VCaP (cell line): ENCODE results near the gene RBBP7.

Source experiments
- H3K27ac ChIP-seq: fragments of 450-650 bp; 2 replicates; pipeline ENCODE4 v1.5.1; 2017
- CTCF ChIP-seq: fragments of 450-650 bp; conservative IDR thresholded peaks from 2 replicates; pipeline ENCODE4 v1.5.1; 2017; ENCODE audit warnings: mild to moderate bottlenecking, moderate library complexity

Gene RBBP7

DNA sequence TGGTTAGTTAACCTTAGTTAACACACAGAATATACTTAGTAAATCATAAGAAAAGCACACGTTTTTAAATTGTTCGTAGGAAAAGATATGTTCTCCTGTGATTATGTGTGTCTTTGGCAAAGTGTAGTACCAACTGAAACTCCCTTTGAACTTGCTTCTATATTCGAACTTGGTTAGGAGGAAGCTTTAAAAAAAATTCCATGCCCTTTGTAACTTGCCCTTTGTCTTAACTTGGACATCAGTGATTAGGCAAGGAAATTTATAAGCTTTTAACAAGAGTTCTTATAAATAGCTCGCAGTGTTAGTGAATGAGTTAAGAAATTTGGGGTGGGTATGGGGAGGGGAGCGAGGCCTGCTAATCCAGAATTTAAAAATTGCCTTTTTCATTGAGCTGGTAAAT, 50.5 kb downstream of the RBBP7 start:
- TF ChIP-seq CTCF, result no peak
- peak overlapping the region; percentile 48 for H3K27ac ChIP-seq

GRCh38 chrX:16814597-16814996, 55.6 kb downstream of the RBBP7 start:
- H3K27ac ChIP-seq, result no peak overlapping the region
- TF ChIP-seq CTCF, result no peak

DNA sequence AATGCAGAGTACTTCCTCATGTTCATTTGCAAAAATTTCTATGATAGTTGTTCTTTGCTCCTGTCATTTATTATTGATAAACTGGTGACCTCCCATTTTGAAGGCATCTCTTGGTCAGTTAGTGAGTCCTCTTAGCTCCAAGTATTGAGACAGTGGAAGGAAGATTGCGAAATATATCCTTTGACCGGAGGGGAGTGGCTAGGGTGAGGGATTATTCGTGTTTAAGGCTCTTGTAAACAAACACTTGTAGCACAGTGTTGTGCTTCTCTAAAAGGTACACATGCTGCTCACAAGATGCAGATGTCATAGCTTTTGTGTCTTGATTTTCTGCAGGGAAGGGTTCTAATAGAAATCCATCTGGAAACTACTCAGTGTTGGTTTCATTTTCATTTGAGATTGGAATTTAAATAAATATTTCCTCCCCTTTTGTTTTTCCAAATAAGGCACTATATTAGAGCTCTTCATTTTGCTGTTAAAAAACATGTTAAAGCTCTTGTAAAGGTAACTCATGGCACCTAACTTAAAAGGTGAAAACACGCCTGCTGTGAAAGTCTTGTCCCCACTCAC, 62.1 kb downstream of the RBBP7 start:
- no peak for TF ChIP-seq CTCF
- H3K27ac ChIP-seq, result no peak overlapping the region

DNA sequence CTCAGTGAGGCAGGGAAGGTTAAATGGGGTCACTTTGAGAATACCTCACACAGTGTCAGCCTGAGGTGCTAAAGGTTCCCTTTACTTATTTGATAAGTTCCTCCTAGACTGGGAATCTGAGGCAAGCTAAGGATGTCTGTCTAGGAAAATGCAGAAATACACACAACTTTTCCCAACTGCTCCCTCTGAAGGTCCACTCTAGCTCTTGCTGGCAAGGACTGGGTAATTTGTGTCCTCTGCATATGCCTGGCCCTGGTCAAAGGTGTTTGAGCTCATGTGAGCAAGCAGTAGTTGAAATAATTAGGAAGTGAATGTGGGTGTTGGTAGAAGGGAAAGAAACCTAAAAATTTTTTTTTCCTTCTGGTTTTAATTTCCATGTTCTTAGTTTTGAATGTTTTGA, 62.6 kb downstream of the RBBP7 start:
- no peak overlapping the region for H3K27ac ChIP-seq
- peak; percentile 52; the same call in 1 of the 2 replicates for TF ChIP-seq CTCF

- no peak overlapping the region for H3K27ac ChIP-seq
- TF ChIP-seq CTCF, result no peak
These were observed 65.2 kb downstream of the RBBP7 start for GRCh38 chrX:16804923-16805464.

GRCh38 chrX:16797841-16798240, 72.3 kb downstream of the RBBP7 start:
- no peak overlapping the region for H3K27ac ChIP-seq
- TF ChIP-seq CTCF, result no peak

DNA sequence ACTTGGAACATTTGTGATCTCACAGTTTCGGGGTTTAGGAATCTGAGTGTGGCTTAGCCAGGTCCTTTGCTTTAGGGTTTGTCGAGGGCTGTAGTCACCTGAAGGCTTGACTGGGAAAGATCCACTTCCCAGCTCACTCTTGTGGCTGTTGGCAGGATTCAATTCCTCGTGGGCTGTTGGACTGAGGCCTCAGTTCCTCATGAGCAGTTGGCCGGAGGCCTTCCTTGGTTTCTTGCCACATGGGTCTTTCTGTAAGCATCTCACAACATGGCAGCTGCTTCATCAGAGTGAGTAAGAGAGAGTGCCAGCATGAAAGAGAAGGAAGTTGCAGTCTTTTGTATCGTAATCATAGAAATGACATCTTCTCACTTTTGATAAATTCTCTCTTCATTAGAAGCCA, 72.8 kb downstream of the RBBP7 start:
- no peak overlapping the region for H3K27ac ChIP-seq
- no peak for TF ChIP-seq CTCF
